ENCODE measurements around the gene FTSJ3.
"Not testable (repeated sequence)": the region's sequence is repeated elsewhere in the genome, so short reads cannot be mapped to it uniquely, and the experiment has no call there.

The FTSJ3 gene

DNA sequence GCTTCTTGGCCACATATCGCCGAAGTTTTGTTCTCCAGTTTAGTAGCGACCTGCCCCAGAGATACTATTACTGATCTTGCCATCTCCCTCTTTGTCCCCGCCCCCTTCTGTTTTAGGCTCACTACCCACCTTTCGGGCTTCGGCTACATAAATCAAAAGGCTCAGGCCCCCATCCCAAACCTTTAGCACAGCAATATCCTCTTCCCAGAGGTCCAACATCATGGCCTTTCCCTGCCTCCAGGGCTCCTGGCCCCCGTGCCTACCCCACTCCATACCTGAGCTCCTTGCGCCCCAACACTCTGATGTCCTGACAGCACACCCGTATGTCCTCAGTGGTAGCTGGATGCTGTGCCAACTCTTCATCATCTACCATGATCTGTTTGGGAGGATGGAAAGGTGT, 3.1 kb downstream of the FTSJ3 start:
- DNase-seq, result no peak

DNA sequence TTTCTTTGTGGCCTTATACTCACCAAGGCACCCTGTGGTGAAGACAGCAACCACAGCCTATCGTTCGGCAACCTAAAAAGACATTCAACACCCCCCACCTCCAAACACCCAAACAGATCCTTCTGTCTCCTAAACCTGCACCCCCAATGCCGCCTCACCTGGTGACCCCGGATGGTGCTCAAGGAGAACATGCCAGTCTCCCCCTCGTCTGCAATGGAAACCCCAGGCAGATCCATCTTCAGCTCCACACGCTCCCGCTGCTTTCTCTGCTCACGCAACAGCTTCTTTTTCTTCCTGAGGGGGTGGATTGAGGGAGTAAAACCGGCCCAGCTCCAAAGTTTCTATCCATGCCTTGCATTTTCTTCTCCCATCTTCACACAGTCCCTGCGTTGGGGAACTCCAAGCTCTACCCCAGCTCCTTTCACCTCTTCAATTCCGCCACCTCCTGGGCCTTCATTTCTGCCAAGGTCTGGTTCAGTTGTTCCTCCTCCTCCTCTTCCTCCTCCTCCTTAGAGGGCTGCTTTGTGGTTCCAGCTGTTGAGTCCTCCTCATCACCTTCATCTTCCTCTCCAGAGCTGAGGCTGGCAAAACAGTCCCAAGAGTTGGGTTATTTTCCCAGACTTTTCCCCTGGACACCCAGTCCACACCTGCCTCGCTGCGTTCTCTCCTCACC, 3.7 kb downstream of the FTSJ3 start:
- DNase-seq, result no peak

GRCh38 chr17:63822537-63822936, 4.9 kb downstream of the FTSJ3 start:
- no peak for DNase-seq

DNA sequence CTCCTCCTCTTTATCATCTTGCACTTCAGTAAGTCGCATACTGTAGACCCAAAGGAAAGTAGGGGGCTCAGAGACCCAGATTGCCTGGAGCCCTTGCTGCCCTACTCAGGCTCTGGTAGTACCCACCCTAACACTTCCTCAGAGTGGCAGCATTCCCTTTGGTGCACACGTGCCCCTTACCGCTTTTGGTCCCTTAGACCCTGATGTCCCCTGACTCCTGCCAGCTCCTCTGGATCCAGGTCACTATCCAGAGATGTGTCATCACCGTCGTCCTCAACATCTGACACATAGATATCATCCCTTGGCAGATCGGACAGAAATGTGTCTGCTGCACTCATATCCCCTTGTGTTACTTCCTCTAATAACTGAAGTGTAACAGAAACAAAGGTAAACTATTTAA, 5.7 kb downstream of the FTSJ3 start:
- DNase-seq, result no peak

DNA sequence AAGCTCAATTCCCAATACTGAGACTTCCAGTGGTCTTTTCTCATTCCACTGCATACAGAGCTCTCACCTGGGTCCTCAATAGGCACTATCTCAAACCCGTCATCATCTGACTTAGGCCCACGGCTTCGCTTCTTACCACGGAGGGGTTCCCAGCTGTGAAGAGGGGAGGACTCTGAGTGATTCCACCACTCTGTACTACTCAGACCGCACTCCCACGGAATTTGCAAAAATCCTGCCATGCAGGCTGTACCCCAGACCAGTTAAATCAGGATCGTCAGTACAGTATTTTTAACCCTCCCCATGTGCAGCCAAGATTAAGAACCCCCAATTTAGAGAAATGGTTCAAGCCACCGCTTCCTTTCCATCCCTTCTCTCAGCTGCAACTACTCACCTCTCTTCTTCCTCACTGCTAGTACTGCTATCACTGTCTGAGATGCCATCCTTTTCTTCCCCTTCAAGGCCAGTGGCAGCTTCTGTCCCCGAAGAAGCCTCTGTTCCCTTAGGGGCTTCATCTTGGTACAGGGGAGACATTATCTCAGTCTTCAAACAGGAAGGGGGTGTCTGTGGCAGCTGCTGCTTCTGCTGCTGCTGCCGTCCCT, 6.4 kb downstream of the FTSJ3 start:
- no peak for DNase-seq

DNA sequence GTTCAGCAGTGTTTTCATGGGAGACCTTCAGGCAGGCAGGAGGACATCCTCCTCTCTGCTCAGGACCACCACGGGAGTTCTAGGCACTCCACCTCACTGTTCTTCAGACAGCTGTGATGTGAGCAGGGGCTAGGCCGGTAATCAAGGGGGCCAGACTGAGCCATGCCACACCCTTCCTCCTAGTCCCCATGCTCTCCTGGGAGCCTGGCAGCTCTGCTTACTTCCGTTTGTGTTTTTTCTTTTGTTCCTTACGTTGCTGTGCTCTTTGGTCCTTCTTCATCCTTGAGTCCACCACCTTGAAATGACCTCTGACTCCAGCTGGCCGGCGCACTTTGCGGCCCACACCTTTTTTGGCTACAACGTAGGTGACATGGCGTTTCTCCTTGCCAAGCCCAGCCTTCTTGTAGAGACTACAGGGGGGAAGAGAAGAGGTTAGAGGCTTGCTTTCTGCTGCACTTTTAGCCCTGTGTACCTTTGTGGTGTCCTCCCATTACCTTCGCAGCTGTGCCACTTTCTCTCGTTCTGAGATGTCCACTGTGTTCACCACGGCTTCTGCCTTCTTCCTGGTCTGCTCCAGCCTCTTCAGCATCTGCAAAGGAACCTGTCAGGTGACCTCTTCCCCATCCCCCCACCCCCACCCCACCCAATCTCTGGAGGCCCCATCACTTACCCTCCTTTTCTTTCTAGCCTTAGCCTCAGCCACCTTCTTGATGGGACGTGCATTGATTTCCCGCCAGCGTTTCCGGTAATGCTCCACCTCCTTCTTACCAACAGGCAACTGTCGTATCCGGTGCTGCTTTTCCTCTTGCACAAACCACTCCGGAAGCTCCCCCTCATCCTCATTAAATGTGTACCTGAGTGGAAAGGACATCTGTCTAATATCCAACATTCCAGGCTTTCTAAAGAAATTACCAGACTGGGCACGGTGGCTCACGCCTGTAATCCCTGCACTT, 7.6 kb downstream of the FTSJ3 start:
- DNase-seq, result no peak

DNA sequence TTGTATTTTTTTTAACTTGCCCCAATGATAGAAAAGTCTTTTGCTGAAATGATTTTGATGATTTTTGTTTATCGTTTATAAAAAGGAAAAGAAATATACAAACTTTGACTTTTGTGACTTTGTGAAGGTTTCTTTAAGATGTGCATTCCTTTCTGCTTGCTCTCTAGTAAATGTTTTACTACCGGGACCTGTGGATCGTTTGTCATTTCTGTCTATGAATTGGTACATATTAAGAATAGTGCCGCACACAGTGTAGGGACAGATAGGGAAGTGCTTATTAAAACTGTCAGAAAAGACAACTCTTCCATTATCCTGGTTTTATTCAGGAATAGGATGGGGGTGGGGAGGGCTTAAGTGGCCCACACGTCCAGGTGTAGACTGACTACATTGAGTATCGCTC, 8.3 kb downstream of the FTSJ3 start:
- no peak for DNase-seq

DNA sequence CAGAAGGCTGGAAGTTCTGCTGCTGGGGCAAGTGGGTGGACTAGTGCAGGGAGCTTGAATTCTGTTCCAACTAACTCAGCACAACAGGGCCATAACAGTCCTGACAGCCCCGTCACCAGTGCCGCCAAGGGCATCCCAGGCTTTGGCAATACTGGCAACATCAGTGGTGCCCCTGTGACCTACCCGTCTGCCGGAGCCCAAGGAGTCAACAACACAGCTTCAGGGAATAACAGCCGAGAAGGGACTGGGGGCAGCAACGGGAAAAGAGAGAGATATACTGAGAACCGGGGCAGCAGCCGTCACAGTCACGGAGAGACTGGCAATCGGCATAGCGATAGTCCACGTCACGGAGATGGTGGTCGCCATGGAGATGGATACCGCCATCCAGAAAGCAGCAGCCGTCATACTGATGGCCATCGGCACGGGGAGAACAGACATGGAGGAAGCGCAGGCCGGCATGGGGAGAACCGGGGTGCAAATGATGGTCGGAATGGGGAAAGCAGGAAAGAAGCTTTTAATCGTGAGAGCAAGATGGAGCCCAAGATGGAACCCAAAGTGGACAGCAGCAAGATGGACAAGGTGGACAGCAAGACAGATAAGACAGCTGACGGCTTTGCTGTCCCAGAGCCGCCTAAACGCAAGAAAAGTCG, 9.6 kb downstream of the FTSJ3 start:
- no peak for DNase-seq

- no peak for DNase-seq
These were observed 10.8 kb downstream of the FTSJ3 start for GRCh38 chr17:63816669-63817068.

- DNase-seq, result no peak
These were observed 11.3 kb downstream of the FTSJ3 start for GRCh38 chr17:63816123-63816522.

DNA sequence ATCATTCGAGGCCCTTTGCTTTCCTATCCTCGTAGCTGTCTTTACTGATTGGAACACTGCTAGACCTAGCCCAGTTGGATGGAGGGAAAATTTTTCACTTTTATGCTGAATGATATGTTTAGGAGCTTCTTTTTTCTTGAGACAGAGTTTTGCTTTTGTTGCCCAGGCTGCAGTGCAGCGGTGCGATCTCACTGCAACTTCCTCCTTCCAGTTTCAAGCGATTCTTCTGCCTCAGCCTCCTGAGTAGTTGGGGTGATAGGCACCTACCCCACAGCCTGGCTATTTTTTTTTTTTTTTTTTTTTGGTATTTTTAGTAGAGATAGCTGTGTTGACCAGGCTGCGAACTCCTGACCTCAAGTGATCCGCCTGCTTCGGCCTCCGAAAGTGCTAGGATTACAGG, 17.5 kb downstream of the FTSJ3 start:
- no peak for DNase-seq

DNA sequence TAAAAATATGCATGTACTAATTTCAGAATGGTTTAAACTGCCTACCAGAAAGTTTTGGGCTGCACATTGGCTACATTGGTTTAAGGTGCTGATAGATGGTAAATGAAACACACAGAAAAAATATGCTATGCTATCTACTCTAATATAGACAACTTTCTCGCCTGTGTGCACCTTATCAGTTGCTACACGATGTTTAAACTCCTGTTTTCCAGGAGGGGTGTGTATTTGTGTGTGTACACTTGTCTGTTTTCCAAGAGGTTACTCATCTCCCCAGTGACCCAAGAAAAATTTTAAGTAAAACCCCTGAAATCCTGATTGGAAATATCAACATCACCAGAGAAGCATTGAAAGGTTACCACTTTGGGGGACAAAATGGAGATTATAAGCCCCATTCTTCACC, 21.9 kb downstream of the FTSJ3 start:
- DNase-seq, result no peak

DNA sequence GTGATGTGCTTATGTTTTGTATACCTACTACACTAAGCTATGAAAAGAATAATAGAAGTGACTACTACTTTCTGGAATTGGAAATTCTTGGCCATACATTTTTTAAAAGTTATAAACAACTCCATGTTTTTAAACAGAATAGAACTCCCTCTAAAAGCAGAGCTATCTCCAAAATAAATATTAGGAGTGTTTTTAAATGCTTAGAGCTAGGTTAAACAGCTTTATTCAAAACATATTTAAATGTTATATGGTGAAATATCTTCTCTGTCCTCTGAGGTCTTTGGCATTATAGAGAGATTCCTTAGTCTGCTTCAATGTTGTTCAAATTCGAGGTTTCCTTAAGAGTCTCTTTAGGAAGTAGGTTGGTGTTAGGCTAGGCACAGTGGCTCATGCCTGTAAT, 23.1 kb downstream of the FTSJ3 start:
- no peak for DNase-seq

DNA sequence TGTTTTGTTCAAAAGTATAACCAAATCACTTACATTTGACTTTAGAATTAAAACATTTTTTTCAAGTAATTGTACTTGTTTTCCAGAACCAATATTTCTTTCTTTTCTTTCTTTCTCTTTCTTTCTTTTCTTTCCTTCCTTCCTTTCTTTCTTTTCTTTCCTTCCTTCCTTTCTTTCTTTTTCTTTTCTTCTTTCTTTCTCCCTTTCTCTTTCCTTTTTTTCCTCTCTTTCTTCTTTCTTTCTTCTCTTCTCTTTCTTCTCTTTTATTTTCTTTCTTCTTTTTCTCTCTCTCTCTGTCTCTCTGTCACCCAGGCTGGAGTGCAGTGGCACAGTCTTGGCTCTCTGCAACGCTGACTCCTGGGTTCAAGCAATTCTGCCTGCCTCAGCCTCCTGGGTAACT, 26.7 kb downstream of the FTSJ3 start:
- DNase-seq, result no peak

GRCh38 chr17:63798572-63799106, 28.8 kb downstream of the FTSJ3 start:
- no peak for DNase-seq

DNA sequence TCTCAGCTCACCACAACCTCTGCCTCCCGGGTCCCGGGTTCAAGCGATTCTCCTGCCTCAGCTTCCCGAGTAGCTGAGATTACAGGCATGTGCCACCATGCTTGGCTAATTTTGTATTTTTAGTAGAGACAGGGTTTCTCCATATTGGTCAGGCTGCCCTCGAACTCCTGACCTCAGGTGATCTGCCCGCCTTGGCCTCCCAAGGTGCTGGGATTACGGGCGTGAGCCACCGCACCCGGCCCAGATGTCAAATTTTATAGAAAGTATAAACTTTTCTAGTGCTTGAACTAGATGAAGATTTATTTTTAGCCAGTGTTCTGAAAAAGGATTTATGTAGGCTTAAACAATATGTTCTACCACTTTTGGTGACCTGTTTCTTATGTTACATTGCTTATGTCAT, 31.1 kb downstream of the FTSJ3 start:
- not testable (repeated sequence) for DNase-seq

DNA sequence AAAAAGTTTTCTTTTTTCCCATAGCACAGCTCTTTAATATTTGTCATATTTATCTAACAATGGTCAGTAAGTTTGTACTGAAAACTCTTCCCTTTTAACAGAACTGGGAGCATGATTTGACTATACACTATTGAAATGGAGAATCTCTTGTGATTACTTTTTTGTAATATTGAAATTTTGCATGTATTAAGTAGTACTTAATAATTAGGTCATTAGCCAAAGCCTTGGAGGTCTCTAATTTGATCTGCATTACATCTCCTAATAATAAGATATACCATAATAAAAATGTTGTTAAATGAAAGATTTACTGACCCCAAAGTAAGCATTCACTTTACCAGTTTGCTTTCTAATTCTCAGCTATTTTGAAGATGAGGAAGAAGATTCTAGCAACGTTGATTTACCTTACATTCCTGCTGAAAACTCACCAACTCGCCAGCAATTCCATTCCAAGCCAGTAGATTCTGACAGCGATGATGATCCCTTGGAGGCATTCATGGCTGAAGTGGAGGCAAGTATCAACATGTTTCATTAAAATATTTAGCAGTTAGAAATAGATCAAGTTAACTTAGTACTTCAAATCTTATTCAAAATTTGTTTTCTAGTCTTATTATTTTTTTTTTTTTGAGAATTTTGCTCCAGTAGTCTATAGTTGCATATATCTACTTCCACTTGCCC, 35.3 kb downstream of the FTSJ3 start:
- no peak for DNase-seq

GRCh38 chr17:63790057-63790456, 37.4 kb downstream of the FTSJ3 start:
- no peak for DNase-seq

GRCh38 chr17:63786971-63787711, 40.3 kb downstream of the FTSJ3 start:
- DNase-seq, result no peak

DNA sequence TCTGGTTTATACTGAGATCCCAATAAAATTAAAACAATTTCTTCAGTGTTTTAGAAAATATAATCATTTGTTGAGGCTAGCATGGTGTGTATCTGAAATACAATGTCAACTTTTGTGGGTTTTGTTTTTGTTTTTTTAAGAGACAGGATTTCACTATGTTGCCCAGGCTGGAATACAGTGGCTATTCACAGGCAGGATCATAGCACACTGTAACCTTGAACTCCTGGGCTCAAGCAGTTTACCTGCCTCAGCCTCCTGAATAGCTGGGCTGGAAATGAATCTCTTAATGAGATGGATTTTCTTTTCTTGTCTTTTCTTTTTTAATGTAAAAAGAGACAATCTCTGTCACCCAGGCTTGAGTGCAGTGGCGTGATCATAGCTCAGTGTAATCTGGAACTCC, 41.3 kb downstream of the FTSJ3 start:
- DNase-seq, result no peak

DNA sequence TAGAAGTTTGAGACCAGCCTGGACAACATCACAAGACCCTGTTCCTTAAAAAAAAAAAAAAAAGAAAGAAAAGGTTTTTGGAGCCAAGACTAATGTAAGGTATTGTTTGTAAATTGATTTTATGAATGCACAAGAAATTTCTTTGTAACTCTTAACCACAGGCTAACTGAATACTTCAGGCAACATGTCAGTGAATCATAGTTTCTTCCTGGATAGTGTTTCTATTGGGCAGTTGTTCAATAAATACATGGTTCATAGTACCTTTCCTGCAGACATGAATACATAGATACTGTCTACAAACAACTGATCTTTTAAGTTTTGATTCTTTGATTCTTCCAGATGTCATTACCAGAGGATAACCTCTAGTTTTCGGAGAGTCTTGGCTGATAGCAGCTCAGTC, 41.9 kb downstream of the FTSJ3 start:
- no peak for DNase-seq

DNA sequence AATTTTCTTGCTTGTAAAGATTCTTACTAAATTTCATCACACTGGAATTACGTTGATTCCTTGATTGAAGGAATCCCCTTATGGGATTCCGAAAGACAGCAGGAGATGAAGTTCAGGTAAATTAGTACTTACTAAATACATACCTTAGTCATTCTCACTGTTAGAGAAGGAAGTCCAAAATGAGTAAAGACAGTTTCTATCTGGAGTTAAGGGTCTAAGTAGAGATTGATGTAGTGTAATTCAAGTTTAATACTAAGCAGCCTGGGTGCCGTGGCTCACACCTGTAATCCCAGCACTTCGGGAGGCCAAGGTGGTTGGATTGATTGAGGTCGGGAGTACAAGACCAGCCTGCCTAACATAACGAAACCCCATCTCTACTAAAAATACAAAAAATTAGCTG, 43.9 kb downstream of the FTSJ3 start:
- DNase-seq, result no peak

Data from GOT3 (cell line).